ENCODE measurements around the gene IAPP. TPM values are rescaled to one million over a fixed set of nuclear protein-coding genes. Genes with fewer than 3 reads are reported as not detected.
"Not testable (repeated sequence)": the region's sequence is repeated elsewhere in the genome, so short reads cannot be mapped to it uniquely, and the experiment has no call there.

The IAPP gene
- total and polyA plus RNA-seq, 12 donors = 0.20 TPM; not detected in 11

- Histone ChIP-seq H3K4me3 (no peak overlapping the region), H3K27me3 (no peaks in the 10 kb centered on the region), H3K36me3 (replicated peaks in 1 of 2) (no peaks in the 10 kb centered on the region), H3K4me1 (replicated peaks in 1 of 2) (no peaks in the 10 kb centered on the region), H3K9me3 (replicated peaks in 1 of 3) (no peaks in the 10 kb centered on the region), H3K27ac (no peak overlapping the region)
- intact Hi-C loops (cut with DNase I) = no loop called here
- DNase-seq = no peak
- WGBS, 4 donors = 23 to 35% (median 25%) methylated on average over 1 of the region's 1 CpG
- TF ChIP-seq CTCF (IDR thresholded peaks at IDR 0.05) (no peak), POLR2A (IDR thresholded peaks at IDR 0.05) (no peak)
Observed at GRCh38 chr12:21392384-21392783, 19.7 kb downstream of the IAPP start.

- H3K9me3 ChIP-seq (replicated peaks in 1 of 3); H3K27me3 ChIP-seq; H3K4me3 ChIP-seq; H3K27ac ChIP-seq; DNase-seq; intact Hi-C loops (cut with DNase I); H3K4me1 ChIP-seq (replicated peaks in 1 of 2); H3K36me3 ChIP-seq (replicated peaks in 1 of 2): not testable (repeated sequence)
- WGBS, 4 donors = 83 to 90% (median 86%) methylated on average over 20 to 28 of the region's 28 CpGs
Observed at GRCh38 chr12:21394828-21395626, 22.3 kb downstream of the IAPP start.

- no peaks in the 10 kb centered on the region for H3K9me3 ChIP-seq (replicated peaks in 1 of 3)
- WGBS, 4 donors = 62 to 73% (median 67%) methylated on average over 16 of the region's 16 CpGs
- no peak for DNase-seq
- H3K4me3 ChIP-seq = no peak overlapping the region
- no peak for TF ChIP-seq POLR2A (IDR thresholded peaks at IDR 0.05)
- no peak for TF ChIP-seq CTCF (IDR thresholded peaks at IDR 0.05)
- H3K4me1 ChIP-seq (replicated peaks in 1 of 2) = no peaks in the 10 kb centered on the region
- no peaks in the 10 kb centered on the region for H3K27me3 ChIP-seq
- no peak overlapping the region for H3K27ac ChIP-seq
- intact Hi-C loops (cut with DNase I) = no loop called here
- no peaks in the 10 kb centered on the region for H3K36me3 ChIP-seq (replicated peaks in 1 of 2)
Observed at GRCh38 chr12:21413369-21414277, 40.9 kb downstream of the IAPP start.

- no peaks in the 10 kb centered on the region for H3K9me3 ChIP-seq (replicated peaks in 1 of 3)
- no peak overlapping the region for H3K27ac ChIP-seq
- no peaks in the 10 kb centered on the region for H3K36me3 ChIP-seq (replicated peaks in 1 of 2)
- 56 to 69% (median 60%) methylated on average over 4 of the region's 4 CpGs for WGBS, 4 donors
- H3K27me3 ChIP-seq = no peaks in the 10 kb centered on the region
- no peak overlapping the region for H3K4me3 ChIP-seq
- no peaks in the 10 kb centered on the region for H3K4me1 ChIP-seq (replicated peaks in 1 of 2)
- intact Hi-C loops (cut with DNase I) = no loop called here
- no peak for DNase-seq
- TF ChIP-seq CTCF (IDR thresholded peaks at IDR 0.05) (no peak), POLR2A (IDR thresholded peaks at IDR 0.05) (no peak)
Observed at GRCh38 chr12:21416511-21417121, 43.9 kb downstream of the IAPP start.

GRCh38 chr12:21418398-21418797, 45.7 kb downstream of the IAPP start:
- intact Hi-C loops (cut with DNase I) = not testable (repeated sequence)
- 77 to 85% (median 81%) methylated on average over 5 of the region's 5 CpGs for WGBS, 4 donors

GRCh38 chr12:21419009-21419699, 46.5 kb downstream of the IAPP start:
- H3K4me3 ChIP-seq; intact Hi-C loops (cut with DNase I); DNase-seq; H3K36me3 ChIP-seq (replicated peaks in 1 of 2); H3K27me3 ChIP-seq; H3K4me1 ChIP-seq (replicated peaks in 1 of 2); H3K9me3 ChIP-seq (replicated peaks in 1 of 3); H3K27ac ChIP-seq: not testable (repeated sequence)
- WGBS, 4 donors = 82 to 92% (median 87%) methylated on average over 24 to 30 of the region's 30 CpGs

More at GRCh38 chr12:21418398-21418797, 45.7 kb downstream of the IAPP start:
- H3K4me3 ChIP-seq; H3K9me3 ChIP-seq (replicated peaks in 1 of 3); H3K27me3 ChIP-seq; H3K4me1 ChIP-seq (replicated peaks in 1 of 2); H3K36me3 ChIP-seq (replicated peaks in 1 of 2); H3K27ac ChIP-seq; DNase-seq: not testable (repeated sequence)

Measured in adrenal gland (tissue), 12 donors.